Activated naive CD8-positive, alpha-beta T cell treated with anti-CD3 and anti-CD28 coated beads, Interleukin-2, amount 50 U/mL, for 24 hours (primary cell): ENCODE results near the gene TMEM178B.

Experiments
- ATAC-seq: fragments of 150-1000 bp; cut with Tn5 transposase; one replicate; pipeline ENCODE4 v1.10.0; 2021
- DNase-seq: peaks from one replicate; pipeline ENCODE4 v3.0.0; 2021
- H3K27ac Mint-ChIP-seq: one replicate; pipeline ENCODE4 v1.8.0; 2021; ENCODE audit warnings: mild to moderate bottlenecking, mixed read lengths
- H3K27me3 Mint-ChIP-seq: one replicate; pipeline ENCODE4 v1.8.0; 2021; ENCODE audit warnings: mixed read lengths
- H3K36me3 Mint-ChIP-seq: one replicate; pipeline ENCODE4 v1.8.0; 2021; ENCODE audit warnings: low read depth, mixed read lengths
- H3K4me1 Mint-ChIP-seq: one replicate; pipeline ENCODE4 v1.8.0; 2021; ENCODE audit warnings: mixed read lengths
- H3K4me3 Mint-ChIP-seq: one replicate; pipeline ENCODE4 v1.8.0; 2021; ENCODE audit warnings: mild to moderate bottlenecking, moderate library complexity, mixed read lengths
- H3K9me3 Mint-ChIP-seq: one replicate; pipeline ENCODE4 v1.8.0; 2021; ENCODE audit warnings: mixed read lengths

Gene TMEM178B

DNA sequence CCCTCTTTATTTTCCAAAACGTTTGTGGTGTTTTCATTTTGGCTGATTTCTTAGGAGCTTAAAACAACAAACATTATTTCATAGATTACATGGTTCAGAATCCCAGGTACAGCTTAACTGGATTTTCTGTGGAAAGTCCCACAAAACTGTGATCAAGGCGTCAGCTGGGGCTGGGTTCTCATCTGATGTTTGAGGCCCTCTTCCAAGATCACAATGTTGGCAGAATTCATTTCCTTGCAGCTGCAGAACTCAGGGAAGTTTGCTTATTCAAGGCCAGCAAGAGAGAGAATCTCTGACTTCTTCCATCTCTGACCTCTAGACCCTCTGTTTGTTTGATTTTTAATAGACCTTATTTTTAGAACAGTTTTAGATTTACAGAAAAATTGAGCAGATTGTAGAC is 368.9 kb downstream of the TMEM178B start:
- H3K9me3 Mint-ChIP-seq, result no peaks in the 10 kb centered on the region
- ATAC-seq, result no peak
- DNase-seq, result no peak
- H3K36me3 Mint-ChIP-seq, result no peaks in the 10 kb centered on the region
- H3K4me1 Mint-ChIP-seq, result no peaks in the 10 kb centered on the region
- H3K4me3 Mint-ChIP-seq, result no peak overlapping the region
- H3K27me3 Mint-ChIP-seq, result no peaks in the 10 kb centered on the region
- no peak overlapping the region for H3K27ac Mint-ChIP-seq

DNA sequence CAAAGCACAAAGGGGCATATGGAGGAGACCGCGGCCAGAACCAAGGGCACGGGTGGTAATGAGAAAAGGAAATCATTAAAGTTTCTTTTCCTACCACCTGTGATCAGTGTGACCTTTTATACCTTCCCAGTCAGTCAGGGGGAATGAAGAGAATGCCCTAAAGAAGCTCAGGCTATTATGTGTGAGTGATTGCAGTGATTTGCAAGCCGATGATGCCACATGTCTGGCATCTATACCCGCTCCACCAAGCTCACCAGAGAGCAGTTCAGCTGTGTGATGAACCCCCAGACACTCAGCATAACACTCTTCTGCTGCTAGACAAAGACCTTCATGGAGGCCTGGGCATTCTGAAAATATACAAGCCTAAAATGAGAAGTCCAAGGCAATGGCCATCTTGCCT is 371.1 kb downstream of the TMEM178B start:
- Mint-ChIP-seq H3K9me3 (no peaks in the 10 kb centered on the region), H3K4me1 (no peaks in the 10 kb centered on the region), H3K27ac (no peak overlapping the region), H3K27me3 (no peaks in the 10 kb centered on the region), H3K4me3 (no peak overlapping the region), H3K36me3 (no peaks in the 10 kb centered on the region)
- DNase-seq, result no peak
- ATAC-seq, result no peak

DNA sequence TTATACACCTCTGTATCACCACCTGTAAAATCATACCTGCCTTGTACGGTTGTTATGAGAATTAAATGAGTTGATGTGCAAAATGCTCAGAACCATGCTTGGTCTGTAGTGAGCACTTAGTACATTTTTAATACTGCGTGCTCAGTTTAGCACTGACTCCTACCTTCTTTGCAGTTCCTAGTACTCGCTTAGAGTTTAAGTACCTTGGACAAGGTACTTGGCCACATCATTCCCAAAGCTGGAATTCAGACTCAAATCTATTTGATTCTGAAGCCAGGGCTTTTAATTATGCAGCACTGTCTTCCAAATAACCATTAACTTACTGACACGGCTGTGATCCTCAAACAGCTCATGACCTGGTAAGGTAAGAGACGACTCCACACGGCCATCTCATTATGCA is 377.4 kb downstream of the TMEM178B start:
- peaks cover 8% of the 10 kb centered on the region for H3K27me3 Mint-ChIP-seq
- no peak for DNase-seq
- H3K4me3 Mint-ChIP-seq, result no peak overlapping the region
- H3K9me3 Mint-ChIP-seq, result no peaks in the 10 kb centered on the region
- H3K4me1 Mint-ChIP-seq, result peaks cover 6% of the 10 kb centered on the region
- no peak overlapping the region for H3K27ac Mint-ChIP-seq
- ATAC-seq, result no peak
- H3K36me3 Mint-ChIP-seq, result no peaks in the 10 kb centered on the region

DNA sequence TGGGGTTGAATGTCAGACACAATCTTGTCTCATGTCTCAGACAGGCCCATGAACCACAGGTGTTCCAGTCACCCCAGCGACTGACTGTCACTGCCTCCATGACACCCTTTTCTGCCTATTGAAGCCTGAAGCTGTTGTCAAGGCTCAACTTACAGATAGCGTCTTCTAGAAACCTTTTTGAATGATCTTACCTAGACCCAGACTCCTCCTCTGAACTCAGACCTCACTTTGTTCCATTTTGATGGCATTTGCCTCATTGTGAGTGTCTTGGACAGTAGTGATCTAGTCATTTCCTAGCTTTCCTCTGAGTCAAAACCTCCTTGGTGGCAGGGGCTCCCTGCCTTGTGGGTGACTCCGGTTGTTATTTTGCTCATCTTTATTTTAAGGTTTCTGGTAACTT is 379.0 kb downstream of the TMEM178B start:
- ATAC-seq (peak; percentile 68), DNase-seq (no peak)
- no peak overlapping the region for H3K4me3 Mint-ChIP-seq
- peak overlapping the region; percentile 56 for H3K27ac Mint-ChIP-seq
- peaks cover 6% of the 10 kb centered on the region for H3K4me1 Mint-ChIP-seq
- no peaks in the 10 kb centered on the region for H3K36me3 Mint-ChIP-seq
- peaks cover 8% of the 10 kb centered on the region for H3K27me3 Mint-ChIP-seq
- no peaks in the 10 kb centered on the region for H3K9me3 Mint-ChIP-seq

DNA sequence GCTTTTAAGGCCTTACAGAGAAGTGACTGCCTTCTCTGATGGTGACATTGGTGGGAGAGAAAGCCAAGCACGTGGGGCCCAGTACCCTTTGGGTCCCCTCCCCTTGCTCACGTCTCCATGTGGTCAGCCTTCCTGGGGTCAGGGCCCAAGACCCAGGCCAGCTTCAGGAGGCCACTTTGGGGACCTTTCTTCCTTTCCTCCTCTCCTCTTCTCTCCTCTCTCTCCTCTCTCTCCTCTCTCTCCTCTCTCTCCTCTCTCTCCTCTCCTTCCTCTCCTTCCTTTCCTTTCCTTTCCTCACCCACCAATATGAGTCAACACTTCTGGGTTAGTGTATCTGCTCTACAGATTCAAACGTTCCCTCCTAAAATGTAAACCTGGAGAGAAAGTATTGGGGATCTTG is 380.5 kb downstream of the TMEM178B start:
- Mint-ChIP-seq H3K9me3 (no peaks in the 10 kb centered on the region), H3K4me3 (no peak overlapping the region), H3K27ac (no peak overlapping the region), H3K36me3 (no peaks in the 10 kb centered on the region), H3K4me1 (peaks cover 6% of the 10 kb centered on the region), H3K27me3 (peaks cover 12% of the 10 kb centered on the region)
- DNase-seq (no peak), ATAC-seq (no peak)

DNA sequence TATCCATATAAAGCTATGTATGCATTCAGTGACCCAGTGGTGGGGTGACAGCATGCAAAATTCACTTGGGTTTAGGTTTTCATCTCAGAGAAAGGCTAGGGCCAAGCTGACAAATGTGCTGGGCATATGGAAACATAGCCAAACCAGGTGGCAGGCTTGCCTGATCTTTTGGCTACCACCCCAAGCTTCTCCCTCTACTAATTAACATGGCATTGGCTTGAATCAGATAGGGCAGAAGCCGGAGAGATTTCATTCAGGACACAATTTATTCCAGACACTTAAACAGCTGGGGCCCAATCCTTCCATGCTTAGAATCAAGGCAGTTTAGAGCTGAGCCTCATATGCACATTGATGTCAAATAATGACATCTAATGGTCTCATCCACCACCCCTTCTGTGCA is 381.9 kb downstream of the TMEM178B start:
- H3K4me3 Mint-ChIP-seq, result no peak overlapping the region
- peaks cover 12% of the 10 kb centered on the region for H3K27me3 Mint-ChIP-seq
- no peak for DNase-seq
- H3K27ac Mint-ChIP-seq, result no peak overlapping the region
- H3K9me3 Mint-ChIP-seq, result no peaks in the 10 kb centered on the region
- peaks cover 6% of the 10 kb centered on the region for H3K4me1 Mint-ChIP-seq
- no peaks in the 10 kb centered on the region for H3K36me3 Mint-ChIP-seq
- no peak for ATAC-seq

DNA sequence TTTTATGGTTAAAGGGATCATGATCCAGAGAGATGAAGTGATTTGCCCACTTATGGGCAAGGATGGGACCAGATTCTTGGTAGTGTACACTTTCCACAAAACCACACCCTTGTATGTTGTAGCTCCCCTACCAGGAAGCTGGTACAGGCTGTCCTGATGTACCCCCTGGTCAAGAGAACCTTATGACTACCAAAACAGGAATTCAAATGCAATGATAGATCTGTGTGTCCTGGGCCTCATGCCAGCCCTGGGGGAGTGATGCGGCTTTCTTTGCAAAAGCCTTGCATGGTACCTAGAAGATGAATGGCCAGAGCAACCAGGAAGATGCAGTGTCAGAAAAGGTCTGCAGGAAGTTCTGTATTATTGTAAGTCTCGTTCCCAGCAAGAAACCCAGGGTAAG is 382.4 kb downstream of the TMEM178B start:
- Mint-ChIP-seq H3K27ac (no peak overlapping the region), H3K27me3 (peaks cover 12% of the 10 kb centered on the region)
- ATAC-seq, result no peak

DNA sequence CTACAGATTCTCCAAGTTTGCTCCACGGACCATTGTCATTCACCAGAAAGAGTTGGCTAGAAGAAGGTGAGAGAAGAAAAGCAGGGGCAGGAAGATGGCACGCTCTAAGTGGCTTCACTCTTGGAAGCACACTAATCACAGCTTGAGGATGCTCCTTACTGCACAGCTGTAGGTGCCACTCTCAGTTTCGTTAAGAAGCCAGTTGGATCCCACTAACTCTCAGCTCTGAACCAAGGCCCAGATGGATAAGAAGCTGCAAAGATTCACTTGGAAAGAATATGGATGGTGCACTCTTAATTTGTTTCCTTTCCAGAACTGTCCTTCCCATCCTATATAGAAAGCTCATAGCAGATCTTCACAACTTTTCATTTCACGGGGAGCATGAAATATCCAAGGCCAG is 382.8 kb downstream of the TMEM178B start:
- DNase-seq, result no peak

More for the DNA sequence above, 382.4 kb downstream of the TMEM178B start:
- H3K4me3 Mint-ChIP-seq, result no peak overlapping the region
- no peaks in the 10 kb centered on the region for H3K9me3 Mint-ChIP-seq
- peaks cover 6% of the 10 kb centered on the region for H3K4me1 Mint-ChIP-seq
- no peaks in the 10 kb centered on the region for H3K36me3 Mint-ChIP-seq
- no peak for DNase-seq

DNA sequence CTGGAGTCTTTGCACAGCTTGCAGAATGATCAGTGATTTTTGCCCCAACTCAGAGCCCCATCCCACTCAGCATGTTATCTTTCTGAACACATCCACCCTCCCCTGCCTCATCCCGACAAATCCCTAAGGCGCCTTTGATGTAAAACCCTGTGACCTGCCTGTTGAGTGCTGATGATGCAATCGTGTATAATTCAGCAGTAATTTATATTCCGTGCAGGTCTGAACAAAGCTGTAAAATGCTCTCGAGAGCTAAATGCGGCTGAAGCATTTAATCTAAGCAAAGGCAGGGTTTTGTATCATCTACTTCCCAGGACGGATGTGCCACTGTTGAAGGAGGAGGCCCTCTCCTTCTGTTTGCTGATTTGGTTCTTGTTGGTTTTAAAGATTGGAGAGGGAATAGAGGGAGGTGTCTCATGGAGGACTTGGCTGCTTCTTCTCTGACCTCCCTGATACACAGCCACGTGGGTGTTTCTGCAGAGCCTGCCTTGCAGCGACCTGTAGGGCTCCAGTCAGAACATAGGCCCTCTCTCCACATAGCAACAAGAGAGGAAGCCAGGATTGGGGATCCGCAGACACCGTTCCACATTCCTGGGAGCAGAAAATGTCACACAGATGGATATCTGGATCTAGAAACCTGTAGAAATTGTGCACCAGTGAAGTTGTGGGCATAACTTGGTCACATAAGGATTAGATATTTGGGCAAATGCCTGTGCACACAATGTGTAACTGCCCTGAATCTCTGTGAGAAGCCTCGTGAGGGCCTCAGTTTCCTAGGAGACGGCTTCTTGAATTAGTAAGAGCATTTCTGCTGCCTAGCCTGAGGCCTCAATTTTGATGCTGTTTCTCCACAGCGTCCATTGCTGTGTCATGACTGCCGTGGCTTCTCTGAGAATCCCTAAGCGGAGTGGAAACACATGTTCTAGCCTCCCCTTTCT is 387.2 kb downstream of the TMEM178B start:
- Mint-ChIP-seq H3K36me3 (no peaks in the 10 kb centered on the region), H3K9me3 (no peaks in the 10 kb centered on the region), H3K27ac (no peak overlapping the region), H3K4me1 (no peaks in the 10 kb centered on the region), H3K4me3 (no peak overlapping the region), H3K27me3 (peaks cover 10% of the 10 kb centered on the region)
- DNase-seq, result no peak
- no peak for ATAC-seq

More for the DNA sequence above, 382.8 kb downstream of the TMEM178B start:
- Mint-ChIP-seq H3K4me1 (peaks cover 6% of the 10 kb centered on the region), H3K9me3 (no peaks in the 10 kb centered on the region), H3K4me3 (no peak overlapping the region), H3K27me3 (peaks cover 12% of the 10 kb centered on the region), H3K27ac (no peak overlapping the region), H3K36me3 (no peaks in the 10 kb centered on the region)
- ATAC-seq, result no peak

DNA sequence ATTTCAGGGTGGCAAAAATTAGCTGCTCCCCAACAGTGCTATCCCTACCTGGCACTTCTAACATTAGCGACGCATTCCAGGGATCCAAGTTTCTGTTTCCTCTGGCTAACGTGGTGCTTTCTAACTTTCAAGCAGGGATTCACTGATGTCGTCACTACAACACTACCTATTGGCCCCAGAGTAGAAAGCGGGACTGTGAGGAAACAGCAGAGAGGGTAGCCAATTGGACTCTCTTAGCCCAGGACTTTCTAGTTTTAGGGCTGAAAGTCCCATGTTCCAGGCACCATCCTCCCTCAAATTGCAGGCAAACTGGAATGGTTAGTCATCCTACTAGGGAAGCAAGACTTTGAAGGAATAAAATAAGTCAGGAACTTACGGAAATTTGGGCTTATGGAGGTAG is 388.1 kb downstream of the TMEM178B start:
- DNase-seq (no peak), ATAC-seq (no peak)
- Mint-ChIP-seq H3K27ac (no peak overlapping the region), H3K9me3 (no peaks in the 10 kb centered on the region), H3K36me3 (no peaks in the 10 kb centered on the region), H3K4me1 (no peaks in the 10 kb centered on the region), H3K4me3 (no peak overlapping the region), H3K27me3 (peaks cover 10% of the 10 kb centered on the region)

DNA sequence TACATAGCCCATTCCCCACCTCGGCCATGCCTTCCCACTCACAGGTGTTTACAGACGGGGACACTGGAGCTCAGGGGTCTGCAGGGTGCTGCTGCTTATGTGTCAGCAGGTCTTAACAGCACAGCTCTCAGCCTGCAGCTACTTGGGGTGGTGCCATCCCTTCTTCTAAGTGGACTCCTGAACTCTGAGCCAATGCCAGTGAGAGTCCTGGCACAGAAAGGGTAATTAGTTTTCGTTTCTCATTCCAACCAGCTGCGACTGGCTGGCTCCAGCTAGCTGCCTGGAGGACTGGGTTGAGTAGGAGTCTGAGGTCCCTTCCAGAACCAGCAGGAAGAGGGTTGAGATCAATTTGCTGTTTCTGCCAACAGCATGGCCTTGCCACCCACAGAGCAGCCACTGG is 389.1 kb downstream of the TMEM178B start:
- Mint-ChIP-seq H3K9me3 (no peaks in the 10 kb centered on the region), H3K27me3 (peaks cover 14% of the 10 kb centered on the region), H3K4me3 (no peak overlapping the region), H3K27ac (no peak overlapping the region), H3K36me3 (no peaks in the 10 kb centered on the region), H3K4me1 (no peaks in the 10 kb centered on the region)
- DNase-seq (no peak), ATAC-seq (no peak)

DNA sequence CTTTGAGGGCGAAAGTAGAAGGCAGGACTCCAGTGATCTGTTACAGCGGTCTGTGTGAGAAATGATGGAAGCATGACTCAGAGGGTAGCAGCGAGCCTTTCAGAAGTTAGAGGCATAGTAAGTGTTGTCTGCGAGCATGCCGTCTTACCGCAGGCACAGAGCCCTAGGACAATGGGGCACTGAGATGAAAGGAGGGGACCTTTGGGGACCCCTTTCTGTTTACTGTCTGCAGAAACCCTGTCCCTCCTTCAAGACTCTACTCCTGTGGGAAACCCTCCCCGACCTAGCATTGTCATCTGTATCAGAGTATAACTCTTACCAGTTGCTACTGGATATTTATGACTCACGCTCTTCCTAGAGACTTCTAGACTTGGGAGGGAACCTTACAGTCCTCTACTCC is 390.1 kb downstream of the TMEM178B start:
- Mint-ChIP-seq H3K36me3 (no peaks in the 10 kb centered on the region), H3K9me3 (no peaks in the 10 kb centered on the region)

DNA sequence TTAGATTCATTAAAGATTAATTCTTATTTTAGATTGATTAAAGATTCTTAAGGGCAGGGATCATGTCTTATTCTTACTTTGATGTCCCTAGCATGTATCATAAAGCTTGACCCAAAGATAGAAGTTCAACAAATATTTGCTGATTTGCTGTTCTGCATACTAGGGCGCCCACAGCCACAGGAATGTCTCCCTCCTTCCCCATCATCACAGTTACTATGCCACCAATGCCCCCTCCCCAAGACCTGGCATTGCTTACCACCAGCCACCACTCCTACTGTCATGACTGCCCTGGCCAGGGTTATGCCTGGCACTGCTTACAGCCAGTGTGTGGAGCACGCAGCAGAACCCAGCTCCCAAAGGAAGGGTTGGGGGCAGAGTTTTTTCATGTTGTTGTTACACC is 390.7 kb downstream of the TMEM178B start:
- DNase-seq (no peak), ATAC-seq (no peak)
- H3K4me3 Mint-ChIP-seq, result no peak overlapping the region
- no peaks in the 10 kb centered on the region for H3K4me1 Mint-ChIP-seq
- no peaks in the 10 kb centered on the region for H3K9me3 Mint-ChIP-seq
- H3K27ac Mint-ChIP-seq, result no peak overlapping the region
- H3K27me3 Mint-ChIP-seq, result peaks cover 12% of the 10 kb centered on the region
- no peaks in the 10 kb centered on the region for H3K36me3 Mint-ChIP-seq

More for the DNA sequence above, 390.1 kb downstream of the TMEM178B start:
- ATAC-seq (no peak), DNase-seq (no peak)
- peaks cover 12% of the 10 kb centered on the region for H3K27me3 Mint-ChIP-seq
- H3K27ac Mint-ChIP-seq, result no peak overlapping the region
- H3K4me1 Mint-ChIP-seq, result no peaks in the 10 kb centered on the region
- H3K4me3 Mint-ChIP-seq, result no peak overlapping the region

DNA sequence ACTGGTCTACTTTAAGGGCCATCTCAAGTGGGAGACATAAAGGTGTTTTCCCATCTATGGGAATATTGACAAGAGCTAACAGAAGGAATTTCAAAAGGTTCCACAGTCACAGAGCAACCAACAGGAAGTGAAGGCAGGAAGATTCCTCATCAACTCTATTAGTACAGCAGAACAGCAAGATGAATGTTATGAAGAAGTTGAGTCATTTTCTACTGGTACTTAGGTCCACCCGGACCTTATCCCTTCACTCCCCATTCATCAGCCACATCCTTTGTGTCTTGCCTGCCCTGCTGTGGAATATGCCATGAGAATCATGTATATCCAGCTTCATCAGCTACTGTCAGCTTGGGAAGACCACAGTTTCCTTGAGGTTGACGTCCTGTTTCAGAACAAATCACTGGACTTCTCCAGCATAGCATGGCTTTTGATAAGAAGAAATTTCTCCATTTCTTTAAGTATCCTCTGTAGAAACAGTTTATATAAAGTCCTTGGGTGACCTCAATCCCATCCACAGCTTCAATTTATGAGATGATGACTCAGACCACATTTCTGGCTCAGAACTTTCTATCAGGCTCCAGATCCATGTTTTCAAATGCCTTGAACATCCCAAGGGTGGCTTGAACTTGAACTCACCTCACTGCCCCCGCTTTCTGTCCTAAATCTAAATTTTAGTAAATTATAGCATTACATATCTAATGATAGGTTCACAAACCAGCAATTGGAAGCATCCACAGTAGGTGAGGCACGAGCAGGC is 392.5 kb downstream of the TMEM178B start:
- Mint-ChIP-seq H3K27ac (no peak overlapping the region), H3K27me3 (peaks cover 16% of the 10 kb centered on the region), H3K9me3 (no peaks in the 10 kb centered on the region), H3K36me3 (no peaks in the 10 kb centered on the region), H3K4me3 (no peak overlapping the region), H3K4me1 (no peaks in the 10 kb centered on the region)
- ATAC-seq (no peak), DNase-seq (no peak)

DNA sequence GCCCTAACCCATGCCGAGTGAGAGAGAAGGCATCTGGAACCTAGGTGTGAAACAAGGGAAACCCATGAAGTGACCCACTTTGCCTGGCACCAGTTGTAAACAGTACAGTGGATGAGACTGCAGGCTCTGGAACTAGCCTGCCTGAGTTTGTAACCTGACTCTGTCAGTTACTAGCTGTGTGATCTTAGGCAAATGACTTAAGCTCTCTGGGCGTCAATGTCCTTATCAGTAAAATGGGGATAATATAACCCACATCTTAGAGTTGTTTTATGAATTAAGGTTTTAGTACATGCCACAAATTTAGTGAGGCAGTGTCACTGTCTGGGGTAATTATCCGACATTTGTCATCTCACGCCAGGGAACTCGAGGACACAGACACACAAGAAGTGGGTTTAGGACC is 394.5 kb downstream of the TMEM178B start:
- Mint-ChIP-seq H3K4me1 (no peaks in the 10 kb centered on the region), H3K27ac (no peak overlapping the region), H3K9me3 (no peaks in the 10 kb centered on the region), H3K4me3 (no peak overlapping the region), H3K36me3 (no peaks in the 10 kb centered on the region), H3K27me3 (peaks cover 14% of the 10 kb centered on the region)
- DNase-seq (no peak), ATAC-seq (no peak)
